HEK293 (cell line): ENCODE data around the gene CAMK2D.

Source experiments
- CTCF ChIA-PET: fragments of 350-600 bp; formaldehyde crosslinking; extraction: SDS; loops from one replicate; lab custom pipeline; 2021; ENCODE audit warnings: antibody characterized with exemption; lab: Yijun Ruan, JAX
- POLR2A ChIA-PET: fragments of 300-600 bp; formaldehyde crosslinking; extraction: SDS; loops from one replicate; lab custom pipeline; 2020; ENCODE audit warnings: antibody characterized with exemption, inconsistent platforms; lab: Yijun Ruan, JAX
- H3K27ac ChIP-seq: fragments of 200-500 bp; sonication (Bioruptor generic); 2 replicates; pipeline ENCODE4 v1.5.1; 2014; ENCODE audit warnings: low read depth, low read length, control low read depth, inconsistent platforms; ENCODE audit errors: extremely low read depth
- H3K36me3 ChIP-seq, 2 experiments: fragments of 200-500 bp in 1 of 2; sonication (Bioruptor generic) in 1 of 2; 1 replicate in 1 of 2; 2 replicates in 1 of 2; pipeline ENCODE4 v1.5.1; 2014 to 2017; ENCODE audit warnings: inconsistent platforms in 2 of 2, low read length in 2 of 2; ENCODE audit not compliant: control insufficient read depth in 2 of 2, insufficient read depth in 1 of 2
- H3K4me1 ChIP-seq: fragments of 200-500 bp; sonication (Bioruptor generic); 2 replicates; pipeline ENCODE4 v1.5.1; 2014; ENCODE audit warnings: mild to moderate bottlenecking, low read length, inconsistent platforms; ENCODE audit not compliant: control insufficient read depth, insufficient read depth
- H3K4me3 ChIP-seq: 2 replicates; pipeline ENCODE4 v1.5.1; 2011; ENCODE audit warnings: low read depth, mild to moderate bottlenecking, control low read depth, low read length, moderate library complexity
- H3K9me3 ChIP-seq: fragments of 200-500 bp; sonication (Bioruptor generic); 2 replicates; pipeline ENCODE4 v1.5.1; 2014; ENCODE audit warnings: low read depth, low read length, inconsistent platforms; ENCODE audit not compliant: control insufficient read depth, insufficient read depth
- FEZF1 ChIP-seq: fragments of 450-650 bp; formaldehyde crosslinking; IDR thresholded peaks from 2 replicates; pipeline ENCODE4 v1.5.1; 2016; ENCODE audit warnings: missing biosample characterization, missing genetic modification characterization
- HOXC10 ChIP-seq: sonication (generic); formaldehyde crosslinking; IDR thresholded peaks from 2 replicates; pipeline ENCODE4 v1.8.1; 2023; ENCODE audit warnings: mild to moderate bottlenecking, missing genetic modification reagents
- INSM2 ChIP-seq: fragments of 450-650 bp; formaldehyde crosslinking; IDR thresholded peaks from 2 replicates; pipeline ENCODE4 v1.5.1; 2016; ENCODE audit warnings: missing biosample characterization, missing genetic modification characterization
- PRDM1 ChIP-seq: fragments of 450-650 bp; formaldehyde crosslinking; IDR thresholded peaks from 2 replicates; pipeline ENCODE4; 2016; ENCODE audit warnings: missing biosample characterization, missing genetic modification characterization
- WT1 ChIP-seq: fragments of 450-650 bp; formaldehyde crosslinking; IDR thresholded peaks from 2 replicates; pipeline ENCODE4 v1.5.1; 2016; ENCODE audit warnings: missing biosample characterization, missing genetic modification characterization
- ZBTB20 ChIP-seq: fragments of 450-650 bp; formaldehyde crosslinking; IDR thresholded peaks from 2 replicates; pipeline ENCODE4 v1.5.1; 2016; ENCODE audit warnings: missing biosample characterization, missing genetic modification characterization
- ZBTB44 ChIP-seq: fragments of 450-650 bp; IDR thresholded peaks from 2 replicates; pipeline ENCODE4 v1.5.1; 2018; ENCODE audit warnings: missing biosample characterization, mild to moderate bottlenecking, missing genetic modification characterization
- ZNF140 ChIP-seq: fragments of 450-650 bp; formaldehyde crosslinking; IDR thresholded peaks from 2 replicates; pipeline ENCODE4 v1.5.1; 2016; ENCODE audit warnings: missing biosample characterization, missing genetic modification characterization
- ZNF335 ChIP-seq: fragments of 450-650 bp; formaldehyde crosslinking; conservative IDR thresholded peaks from 2 replicates; pipeline ENCODE4 v1.5.1; 2016; ENCODE audit warnings: missing biosample characterization, missing genetic modification characterization
- ZNF341 ChIP-seq: fragments of 450-650 bp; formaldehyde crosslinking; IDR thresholded peaks from 2 replicates; pipeline ENCODE4; 2016; ENCODE audit warnings: low read depth, missing biosample characterization, missing genetic modification characterization
- ZNF561 ChIP-seq: fragments of 450-650 bp; IDR thresholded peaks from 2 replicates; pipeline ENCODE4 v1.5.1; 2018; ENCODE audit warnings: missing biosample characterization, missing genetic modification characterization, borderline replicate concordance
- ZNF596 ChIP-seq: fragments of 450-650 bp; IDR thresholded peaks from 2 replicates; pipeline ENCODE4 v1.5.0; 2018; ENCODE audit warnings: missing biosample characterization, mild to moderate bottlenecking, missing genetic modification characterization, moderate library complexity
- ZNF600 ChIP-seq: fragments of 450-650 bp; formaldehyde crosslinking; IDR thresholded peaks from 2 replicates; pipeline ENCODE4 v1.5.1; 2016; ENCODE audit warnings: missing biosample characterization, missing genetic modification characterization
- ZNF610 ChIP-seq: fragments of 450-650 bp; formaldehyde crosslinking; IDR thresholded peaks from 2 replicates; pipeline ENCODE4 v1.5.1; 2016; ENCODE audit warnings: missing biosample characterization, missing genetic modification characterization, borderline replicate concordance
- ZNF777 ChIP-seq: fragments of 450-650 bp; formaldehyde crosslinking; IDR thresholded peaks from 2 replicates; pipeline ENCODE4 v1.5.1; 2017; ENCODE audit warnings: missing biosample characterization, missing genetic modification characterization, borderline replicate concordance
- TF ChIP-seq, protein P1 (sequence below): fragments of 450-650 bp; formaldehyde crosslinking; IDR thresholded peaks from 2 replicates; pipeline ENCODE4 v1.5.0; 2017; ENCODE audit warnings: missing biosample characterization, missing genetic modification characterization, borderline replicate concordance
- TF ChIP-seq, protein P2 (sequence below): fragments of 450-650 bp; formaldehyde crosslinking; IDR thresholded peaks from 2 replicates; pipeline ENCODE4 v1.5.1; 2017; ENCODE audit warnings: missing biosample characterization, missing genetic modification characterization
- TF ChIP-seq, protein P3 (sequence below): fragments of 450-650 bp; formaldehyde crosslinking; IDR thresholded peaks from 2 replicates; pipeline ENCODE4 v1.5.1; 2017; ENCODE audit warnings: missing biosample characterization, missing genetic modification characterization

Gene CAMK2D

GRCh38 chr4:113760094-113760794, 1.3 kb downstream of the CAMK2D start:
- CTCF ChIA-PET: interaction anchor here (0.9 kb wide), 1 partner anchor 115 kb away, joined by 3 read pairs; no protein-coding TSS in a partner anchor
- H3K4me1 ChIP-seq: peaks cover 7% of the 10 kb centered on the region; the same call in 1 of the 2 replicates
- H3K9me3 ChIP-seq: no peaks in the 10 kb centered on the region
- H3K4me3 ChIP-seq: peak overlapping the region; percentile 83
- no peaks in the 10 kb centered on the region for H3K36me3 ChIP-seq
- POLR2A ChIA-PET: interaction anchor here (0.6 to 1.4 kb wide), 3 partner anchors 79 to 213 kb away, joined by 3 to 6 read pairs (median 4); no protein-coding TSS in a partner anchor
- TF ChIP-seq ZNF600 (tag by site-specific recombination) (peak; percentile 69), ZNF335 (tag by site-specific recombination) (peak; percentile 91), INSM2 (tag by site-specific recombination) (no peak), ZNF140 (no peak), ZNF596 (tag by site-specific recombination) (no peak), ZNF561 (tag by site-specific recombination) (no peak), WT1 (tag by site-specific recombination) (0 out of 2 replicates have a peak, but pooled peaks have one; percentile 35), PRDM1 (peak; percentile 34), FEZF1 (tag by site-specific recombination) (no peak), ZBTB20 (tag by site-specific recombination) (0 out of 2 replicates have a peak, but pooled peaks have one; percentile 0)
- TF ChIP-seq, protein P1, sequence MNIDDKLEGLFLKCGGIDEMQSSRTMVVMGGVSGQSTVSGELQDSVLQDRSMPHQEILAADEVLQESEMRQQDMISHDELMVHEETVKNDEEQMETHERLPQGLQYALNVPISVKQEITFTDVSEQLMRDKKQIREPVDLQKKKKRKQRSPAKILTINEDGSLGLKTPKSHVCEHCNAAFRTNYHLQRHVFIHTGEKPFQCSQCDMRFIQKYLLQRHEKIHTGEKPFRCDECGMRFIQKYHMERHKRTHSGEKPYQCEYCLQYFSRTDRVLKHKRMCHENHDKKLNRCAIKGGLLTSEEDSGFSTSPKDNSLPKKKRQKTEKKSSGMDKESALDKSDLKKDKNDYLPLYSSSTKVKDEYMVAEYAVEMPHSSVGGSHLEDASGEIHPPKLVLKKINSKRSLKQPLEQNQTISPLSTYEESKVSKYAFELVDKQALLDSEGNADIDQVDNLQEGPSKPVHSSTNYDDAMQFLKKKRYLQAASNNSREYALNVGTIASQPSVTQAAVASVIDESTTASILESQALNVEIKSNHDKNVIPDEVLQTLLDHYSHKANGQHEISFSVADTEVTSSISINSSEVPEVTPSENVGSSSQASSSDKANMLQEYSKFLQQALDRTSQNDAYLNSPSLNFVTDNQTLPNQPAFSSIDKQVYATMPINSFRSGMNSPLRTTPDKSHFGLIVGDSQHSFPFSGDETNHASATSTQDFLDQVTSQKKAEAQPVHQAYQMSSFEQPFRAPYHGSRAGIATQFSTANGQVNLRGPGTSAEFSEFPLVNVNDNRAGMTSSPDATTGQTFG (tag by site-specific recombination): no peak
- TF ChIP-seq, protein P2, sequence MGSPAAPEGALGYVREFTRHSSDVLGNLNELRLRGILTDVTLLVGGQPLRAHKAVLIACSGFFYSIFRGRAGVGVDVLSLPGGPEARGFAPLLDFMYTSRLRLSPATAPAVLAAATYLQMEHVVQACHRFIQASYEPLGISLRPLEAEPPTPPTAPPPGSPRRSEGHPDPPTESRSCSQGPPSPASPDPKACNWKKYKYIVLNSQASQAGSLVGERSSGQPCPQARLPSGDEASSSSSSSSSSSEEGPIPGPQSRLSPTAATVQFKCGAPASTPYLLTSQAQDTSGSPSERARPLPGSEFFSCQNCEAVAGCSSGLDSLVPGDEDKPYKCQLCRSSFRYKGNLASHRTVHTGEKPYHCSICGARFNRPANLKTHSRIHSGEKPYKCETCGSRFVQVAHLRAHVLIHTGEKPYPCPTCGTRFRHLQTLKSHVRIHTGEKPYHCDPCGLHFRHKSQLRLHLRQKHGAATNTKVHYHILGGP: no peak
- peak overlapping the region; percentile 91 for H3K27ac ChIP-seq

DNA sequence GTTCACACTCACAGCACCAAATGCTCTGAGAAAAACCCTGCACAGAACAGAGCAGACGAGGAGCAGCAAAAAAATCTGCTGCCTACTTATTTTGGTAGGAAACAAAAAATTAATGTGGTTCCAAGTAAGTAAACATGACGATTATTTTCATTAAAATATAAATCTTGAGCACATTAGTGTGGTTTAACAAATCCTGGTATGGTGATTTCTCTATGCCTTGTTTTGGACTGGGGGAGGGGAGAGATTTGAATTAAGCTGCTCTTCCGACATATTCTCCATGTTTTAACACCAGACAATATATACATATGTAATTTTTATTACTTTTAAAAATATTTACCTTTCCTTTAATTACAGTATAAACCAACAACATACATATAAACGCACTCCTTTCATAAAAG, 1.8 kb downstream of the CAMK2D start:
- peaks cover 7% of the 10 kb centered on the region; the same call in 1 of the 2 replicates for H3K4me1 ChIP-seq
- no peaks in the 10 kb centered on the region for H3K36me3 ChIP-seq
- H3K9me3 ChIP-seq: no peaks in the 10 kb centered on the region
- peak; percentile 11; the same call in 1 of the 2 replicates for TF ChIP-seq ZNF341 (tag by site-specific recombination)
- no peak for TF ChIP-seq ZNF610 (tag by site-specific recombination)
- TF ChIP-seq, all 188 proteins: peak for 1
- Histone ChIP-seq H3K4me3 (peak overlapping the region; percentile 83), H3K27ac (peak overlapping the region; percentile 91)
- ChIA-PET CTCF (no interaction called here), POLR2A (no interaction called here)

- CTCF ChIA-PET: interaction anchor here (0.6 to 1.2 kb wide), 2 partner anchors 211 to 300 kb away, joined by 3 to 5 read pairs; no protein-coding TSS in a partner anchor
- TF ChIP-seq HOXC10 (CRISPR knock-in tag): no peak
- 0 out of 2 replicates have a peak, but pooled peaks have one; percentile 12 for TF ChIP-seq ZBTB44 (tag by site-specific recombination)
- 0 out of 2 replicates have a peak, but pooled peaks have one; percentile 26 for TF ChIP-seq FEZF1 (tag by site-specific recombination)
- TF ChIP-seq, protein P3, sequence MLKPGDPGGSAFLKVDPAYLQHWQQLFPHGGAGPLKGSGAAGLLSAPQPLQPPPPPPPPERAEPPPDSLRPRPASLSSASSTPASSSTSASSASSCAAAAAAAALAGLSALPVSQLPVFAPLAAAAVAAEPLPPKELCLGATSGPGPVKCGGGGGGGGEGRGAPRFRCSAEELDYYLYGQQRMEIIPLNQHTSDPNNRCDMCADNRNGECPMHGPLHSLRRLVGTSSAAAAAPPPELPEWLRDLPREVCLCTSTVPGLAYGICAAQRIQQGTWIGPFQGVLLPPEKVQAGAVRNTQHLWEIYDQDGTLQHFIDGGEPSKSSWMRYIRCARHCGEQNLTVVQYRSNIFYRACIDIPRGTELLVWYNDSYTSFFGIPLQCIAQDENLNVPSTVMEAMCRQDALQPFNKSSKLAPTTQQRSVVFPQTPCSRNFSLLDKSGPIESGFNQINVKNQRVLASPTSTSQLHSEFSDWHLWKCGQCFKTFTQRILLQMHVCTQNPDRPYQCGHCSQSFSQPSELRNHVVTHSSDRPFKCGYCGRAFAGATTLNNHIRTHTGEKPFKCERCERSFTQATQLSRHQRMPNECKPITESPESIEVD: peak; percentile 95
- TF ChIP-seq ZNF777 (tag by site-specific recombination): no peak
- Histone ChIP-seq H3K9me3 (no peaks in the 10 kb centered on the region), H3K36me3 (no peaks in the 10 kb centered on the region), H3K4me1 (peaks cover 7% of the 10 kb centered on the region; the same call in 1 of the 2 replicates), H3K27ac (no peak overlapping the region), H3K4me3 (no peak overlapping the region)
- POLR2A ChIA-PET: no interaction called here
Measured at GRCh38 chr4:113758372-113758771, 3.2 kb downstream of the CAMK2D start.
